Measurements from ENCODE around the gene RO60.
"Not testable (repeated sequence)": the region's sequence is repeated elsewhere in the genome, so short reads cannot be mapped to it uniquely, and the experiment has no call there.

- not testable (repeated sequence) for TF ChIP-seq UBTF (CRISPR knock-in tag; IDR thresholded peaks at IDR 0.05); ZNF33A (CRISPR knock-in tag; IDR thresholded peaks at IDR 0.05; ENCODE audit: borderline replicate concordance); FOXJ3 (CRISPR knock-in tag; IDR thresholded peaks at IDR 0.05; ENCODE audit: borderline replicate concordance); CHD2 (IDR thresholded peaks at IDR 0.05; ENCODE audit: low read depth, low read length); NFAT5 (CRISPR knock-in tag; IDR thresholded peaks at IDR 0.05); TBP (CRISPR knock-in tag; IDR thresholded peaks at IDR 0.05); CTCF (CRISPR knock-in tag; IDR thresholded peaks at IDR 0.05); POLR2A (IDR thresholded peaks at IDR 0.05; ENCODE audit: insufficient read depth in 1 of 2, low read depth in 2 of 2, low read length in 2 of 2); TCF7L2 (IDR thresholded peaks at IDR 0.05; ENCODE audit: low read depth, low read length); POLR2AphosphoS5 (IDR thresholded peaks at IDR 0.05; ENCODE audit: low read depth, low read length)
Observed at GRCh38 chr1:193032643-193033427, 26.6 kb upstream of the RO60 start.

Data from HepG2 (cell line).